Hematopoietic multipotent progenitor cell treated with erythropoietin and hydrocortisone succinate and interleukin-3 and kit ligand, for 6 days (in vitro differentiated cells): ENCODE data around the gene TBC1D19.
"Not testable (repeated sequence)": the region's sequence is repeated elsewhere in the genome, so short reads cannot be mapped to it uniquely, and the experiment has no call there.

Source experiments
- DNase-seq: peaks from one replicate; pipeline ENCODE4 v3.0.0-alpha.2; 2015

TBC1D19 gene

GRCh38 chr4:26601204-26601603 lies 17.3 kb downstream of the TBC1D19 start:
- no peak for DNase-seq

DNA sequence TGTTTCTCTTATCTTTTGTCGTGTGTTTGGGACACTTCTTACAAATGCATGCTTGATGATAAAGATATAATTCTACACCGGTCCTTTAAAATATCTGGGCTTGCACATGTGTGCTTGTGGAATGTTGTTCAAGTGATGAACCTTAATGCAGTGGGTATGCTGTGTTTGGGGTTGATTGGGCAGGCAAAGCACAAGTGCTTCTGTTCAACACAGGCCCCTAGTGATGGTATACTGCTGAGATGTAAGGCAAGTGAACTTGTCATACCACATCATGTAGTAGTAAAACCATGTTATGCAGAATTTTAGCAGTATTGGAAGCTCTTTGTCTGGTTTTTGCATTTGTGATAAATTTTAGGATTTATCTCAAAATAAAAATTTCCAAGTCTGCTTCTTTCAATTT lies 23.9 kb downstream of the TBC1D19 start:
- peak; percentile 13 for DNase-seq

GRCh38 chr4:26609391-26609790 lies 25.5 kb downstream of the TBC1D19 start:
- peak; percentile 36 for DNase-seq

GRCh38 chr4:26609868-26610267 lies 26.0 kb downstream of the TBC1D19 start:
- DNase-seq: no peak

GRCh38 chr4:26611372-26611771 lies 27.5 kb downstream of the TBC1D19 start:
- DNase-seq: no peak

- no peak for DNase-seq
Measured at GRCh38 chr4:26611885-26612284, 28.0 kb downstream of the TBC1D19 start.

DNA sequence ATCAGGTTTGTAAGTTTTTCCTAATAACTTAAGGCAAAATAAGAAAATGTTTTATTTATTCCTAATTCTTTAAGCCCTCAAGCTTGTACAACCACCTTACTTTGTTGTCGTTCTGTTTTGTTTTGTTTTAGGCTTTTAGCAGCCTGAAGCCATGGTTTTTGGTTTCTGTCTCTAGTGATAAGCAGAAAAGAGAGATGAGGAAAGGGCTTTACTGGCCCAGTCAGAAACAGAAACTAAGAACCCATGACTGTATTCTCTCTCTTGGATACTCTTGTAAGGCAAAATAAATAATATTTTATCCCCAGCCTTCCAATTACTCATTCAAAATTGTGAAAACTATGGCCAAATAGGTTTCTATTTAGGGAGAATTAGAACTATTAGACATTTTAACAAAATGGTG lies 29.4 kb downstream of the TBC1D19 start:
- peak; percentile 29 for DNase-seq

DNA sequence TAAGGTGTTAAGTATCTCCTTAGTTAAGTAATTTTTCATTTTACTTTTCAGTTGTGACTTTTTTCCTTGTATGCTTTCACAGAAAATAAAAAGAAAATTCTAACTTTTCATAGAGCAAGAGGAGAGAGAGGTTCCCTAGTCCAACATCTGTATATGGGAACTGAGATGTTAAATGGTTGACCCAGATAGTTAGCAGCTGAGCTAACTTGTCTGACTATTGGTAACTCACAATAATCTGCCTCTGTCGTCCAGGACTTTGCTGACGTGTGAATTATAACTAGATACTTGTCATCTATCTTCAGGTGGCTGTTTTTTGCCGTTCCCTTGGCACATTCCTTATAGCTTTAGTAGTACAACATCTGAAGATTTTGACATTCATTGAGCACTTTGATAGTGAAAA lies 29.9 kb downstream of the TBC1D19 start:
- DNase-seq: no peak

GRCh38 chr4:26619784-26620183 lies 35.9 kb downstream of the TBC1D19 start:
- no peak for DNase-seq

- DNase-seq: no peak
Measured at GRCh38 chr4:26621366-26621765, 37.5 kb downstream of the TBC1D19 start.

- DNase-seq: no peak
Measured at GRCh38 chr4:26622913-26623312, 39.0 kb downstream of the TBC1D19 start.

DNA sequence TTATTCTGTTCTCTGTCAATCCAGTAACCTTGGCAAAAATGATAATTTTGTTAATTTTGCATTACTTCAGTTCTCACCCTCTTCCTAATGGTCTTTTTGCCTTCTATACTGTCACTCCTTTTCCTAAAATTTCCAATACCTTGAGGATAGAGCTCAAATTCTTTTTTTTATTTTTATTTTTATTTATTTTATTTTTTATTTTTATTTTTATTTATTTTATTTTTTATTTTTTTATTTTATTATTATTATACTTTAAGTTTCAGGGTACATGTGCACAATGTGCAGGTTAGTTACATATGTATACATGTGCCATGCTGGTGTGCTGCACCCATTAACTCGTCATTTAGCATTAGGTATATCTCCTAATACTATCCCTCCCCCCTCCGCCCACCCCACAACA lies 42.8 kb downstream of the TBC1D19 start:
- DNase-seq: not testable (repeated sequence)

GRCh38 chr4:26632916-26633315 lies 49.0 kb downstream of the TBC1D19 start:
- DNase-seq: no peak

DNA sequence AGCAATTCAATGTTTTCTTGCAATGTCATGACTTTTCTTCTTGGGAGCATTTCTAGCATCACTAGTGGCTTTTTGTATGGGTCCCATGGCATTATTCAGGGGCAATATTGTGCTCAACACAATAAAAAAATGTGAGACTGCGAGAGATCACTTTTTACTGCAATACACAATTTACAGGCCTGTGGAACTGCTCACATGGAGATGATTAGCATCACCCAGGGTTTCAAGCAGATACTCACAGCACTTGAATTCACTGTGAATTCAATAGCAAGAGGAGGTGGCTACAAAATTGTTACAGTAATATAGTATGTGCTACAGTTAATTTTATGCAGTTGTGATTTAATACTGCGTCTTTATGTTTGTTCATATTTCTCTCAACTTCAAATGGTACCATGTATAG lies 50.4 kb downstream of the TBC1D19 start:
- DNase-seq: no peak

GRCh38 chr4:26636458-26636857 lies 52.6 kb downstream of the TBC1D19 start:
- DNase-seq: no peak

- DNase-seq: not testable (repeated sequence)
Measured at GRCh38 chr4:26640639-26641038, 56.8 kb downstream of the TBC1D19 start.

GRCh38 chr4:26647523-26648224 lies 63.8 kb downstream of the TBC1D19 start:
- DNase-seq: no peak

DNA sequence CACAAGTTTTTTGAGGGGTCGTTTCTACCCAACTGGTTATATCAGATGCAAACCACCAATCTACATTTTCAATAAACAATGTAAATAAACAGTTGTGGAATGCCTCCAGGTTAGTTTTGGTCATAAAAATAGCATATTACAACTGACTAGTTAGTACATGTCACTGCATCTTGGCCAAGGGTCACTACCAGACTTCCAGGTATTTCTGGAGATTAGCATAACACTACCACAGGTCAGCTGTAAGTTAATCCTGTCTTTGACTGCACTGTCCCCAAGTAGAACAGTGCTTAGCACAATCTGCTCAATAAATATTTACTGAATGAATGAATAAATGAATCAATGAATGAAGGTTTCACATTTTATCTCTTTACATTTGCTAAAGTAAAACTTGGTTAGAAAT lies 64.4 kb downstream of the TBC1D19 start:
- no peak for DNase-seq

- no peak for DNase-seq
Measured at GRCh38 chr4:26660261-26660660, 76.4 kb downstream of the TBC1D19 start.

DNA sequence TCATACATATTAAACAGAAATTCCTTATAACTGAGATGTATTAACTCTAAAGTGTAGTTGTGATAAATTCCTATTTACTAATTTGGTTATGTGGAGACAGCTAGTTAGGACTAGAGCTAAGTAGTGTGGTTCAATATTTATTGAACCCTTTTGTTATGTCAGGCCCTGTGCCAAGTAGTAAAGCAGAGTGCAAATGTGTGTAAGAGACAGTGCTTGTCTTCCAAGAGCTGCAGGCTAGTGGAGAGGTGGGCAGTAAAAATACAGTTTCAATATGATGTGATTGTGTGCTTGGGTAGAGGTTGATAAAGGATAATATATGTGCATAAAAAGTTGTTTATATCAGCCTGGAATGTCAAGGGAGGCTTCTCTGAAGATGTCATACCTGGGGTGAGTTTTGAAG lies 80.0 kb downstream of the TBC1D19 start:
- no peak for DNase-seq

- DNase-seq: no peak
Measured at GRCh38 chr4:26670903-26671537, 87.1 kb downstream of the TBC1D19 start.

GRCh38 chr4:26679040-26679695 lies 95.3 kb downstream of the TBC1D19 start:
- not testable (repeated sequence) for DNase-seq

GRCh38 chr4:26682436-26682835 lies 98.6 kb downstream of the TBC1D19 start:
- DNase-seq: no peak

DNA sequence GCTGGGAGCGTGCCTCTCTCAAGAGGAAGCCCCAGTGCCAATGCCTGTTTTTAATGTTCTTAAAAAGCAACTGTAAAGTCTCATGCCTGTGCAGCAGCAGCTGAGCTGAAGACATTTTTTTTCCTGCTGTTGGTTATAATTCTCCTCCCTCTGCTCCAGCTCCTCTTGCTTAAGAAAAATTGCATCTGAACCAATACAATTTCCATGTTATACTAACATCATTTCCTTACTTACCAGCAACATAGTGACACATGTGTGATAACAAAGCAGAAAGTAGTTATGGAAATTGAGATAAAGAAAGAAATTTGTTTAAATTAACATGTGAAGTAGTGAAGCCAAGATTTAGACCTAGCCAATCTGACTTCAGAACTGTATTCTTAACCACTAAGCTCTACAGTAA lies 101.4 kb downstream of the TBC1D19 start:
- no peak for DNase-seq
